GM21528 (cell line): Measurements from ENCODE around the gene HOXA11.

Experiments used
- ATAC-seq: cut with Tn5 transposase; IDR thresholded peaks from one replicate; pipeline ENCODE4 v1.9.1; 2021; ENCODE audit warnings: mild to moderate bottlenecking, moderate library complexity; ENCODE audit not compliant: unreplicated experiment, low FRiP score

HOXA11 gene

DNA sequence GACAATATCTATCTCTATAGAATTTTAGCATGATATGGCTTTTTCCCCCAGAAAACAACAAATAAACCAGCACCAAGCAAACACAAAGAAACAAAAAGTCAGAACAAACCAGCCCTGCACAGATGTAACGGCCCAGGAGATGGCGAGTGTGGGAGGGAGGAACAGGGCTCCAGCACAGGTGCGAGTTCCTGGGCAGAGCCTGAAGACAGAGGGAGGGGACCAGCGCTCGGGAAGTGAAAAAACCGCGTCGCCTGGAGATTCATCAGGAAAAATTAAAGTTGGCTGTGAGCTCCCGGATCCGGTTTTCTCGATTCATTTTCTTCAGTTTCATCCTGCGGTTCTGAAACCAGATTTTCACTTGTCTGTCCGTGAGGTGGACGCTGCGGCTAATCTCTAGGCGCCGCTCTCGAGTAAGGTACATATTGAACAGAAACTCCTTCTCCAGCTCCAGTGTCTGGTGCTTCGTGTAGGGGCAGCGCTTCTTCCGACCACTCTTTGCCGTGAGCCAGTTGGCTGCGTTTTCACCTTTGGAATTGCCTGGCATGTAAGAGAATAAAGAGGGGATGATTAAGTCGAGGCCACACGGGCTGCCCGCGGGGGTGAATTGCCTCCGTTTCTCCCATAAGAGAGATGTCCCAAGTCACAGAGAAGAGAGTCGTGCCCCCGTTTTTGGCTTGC is 13.3 kb downstream of the HOXA11 start:
- no peak for ATAC-seq

DNA sequence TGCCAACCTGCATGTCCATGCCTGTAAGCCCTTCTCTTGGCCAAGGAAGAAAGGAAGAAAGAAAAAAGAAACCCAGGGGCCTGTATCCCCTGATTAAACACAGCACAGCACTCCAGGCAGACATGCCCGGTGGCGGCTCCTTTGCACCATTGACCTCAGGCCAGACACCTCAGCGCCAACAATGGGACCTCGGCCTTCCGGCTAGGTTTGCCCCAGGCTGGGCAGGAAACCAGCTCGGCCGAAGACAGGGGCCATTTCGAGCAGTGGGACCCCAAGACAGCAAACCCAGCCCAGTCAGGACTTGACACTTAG is 13.8 kb downstream of the HOXA11 start:
- ATAC-seq: no peak

DNA sequence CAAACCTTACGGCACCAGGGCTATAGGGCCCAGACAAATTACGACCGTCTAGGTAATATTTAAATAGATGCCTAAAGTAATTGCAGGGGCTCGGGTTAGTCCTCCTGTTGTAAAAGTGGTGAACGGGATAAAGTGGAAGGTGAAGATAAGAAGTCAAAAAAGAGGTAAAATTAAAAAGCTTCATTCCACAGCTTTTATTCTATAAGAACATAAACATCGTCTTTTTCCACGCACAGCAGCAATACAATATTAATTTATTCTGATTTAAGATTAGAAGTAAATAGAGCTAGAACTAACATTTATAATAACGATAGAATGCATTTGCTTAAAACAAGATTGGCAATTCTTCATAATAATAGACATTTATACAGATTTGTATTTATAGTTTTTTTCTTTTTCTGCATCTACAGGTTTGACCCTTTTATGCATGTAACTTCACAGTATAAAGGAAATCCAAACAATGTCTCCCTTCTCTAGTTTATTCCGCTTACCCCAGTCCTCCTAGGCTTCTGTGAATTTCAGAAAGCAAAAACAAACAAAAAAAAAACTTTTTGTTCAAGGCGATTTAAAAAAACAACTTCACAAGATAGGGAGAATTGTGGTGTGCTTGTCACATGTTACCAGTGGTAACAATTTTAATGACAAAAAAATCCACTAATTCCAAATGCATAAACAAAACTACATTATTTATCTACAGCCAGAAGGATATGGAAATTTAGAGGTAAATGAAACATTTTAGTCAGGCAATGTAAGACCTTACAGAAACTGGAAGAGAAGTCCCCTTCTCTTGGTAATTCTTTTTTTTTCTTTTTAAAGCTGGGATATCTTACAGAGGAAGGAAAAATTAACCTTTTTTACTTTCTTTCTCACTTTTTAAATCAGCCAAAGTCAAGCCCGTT is 14.4 kb downstream of the HOXA11 start:
- ATAC-seq: no peak

DNA sequence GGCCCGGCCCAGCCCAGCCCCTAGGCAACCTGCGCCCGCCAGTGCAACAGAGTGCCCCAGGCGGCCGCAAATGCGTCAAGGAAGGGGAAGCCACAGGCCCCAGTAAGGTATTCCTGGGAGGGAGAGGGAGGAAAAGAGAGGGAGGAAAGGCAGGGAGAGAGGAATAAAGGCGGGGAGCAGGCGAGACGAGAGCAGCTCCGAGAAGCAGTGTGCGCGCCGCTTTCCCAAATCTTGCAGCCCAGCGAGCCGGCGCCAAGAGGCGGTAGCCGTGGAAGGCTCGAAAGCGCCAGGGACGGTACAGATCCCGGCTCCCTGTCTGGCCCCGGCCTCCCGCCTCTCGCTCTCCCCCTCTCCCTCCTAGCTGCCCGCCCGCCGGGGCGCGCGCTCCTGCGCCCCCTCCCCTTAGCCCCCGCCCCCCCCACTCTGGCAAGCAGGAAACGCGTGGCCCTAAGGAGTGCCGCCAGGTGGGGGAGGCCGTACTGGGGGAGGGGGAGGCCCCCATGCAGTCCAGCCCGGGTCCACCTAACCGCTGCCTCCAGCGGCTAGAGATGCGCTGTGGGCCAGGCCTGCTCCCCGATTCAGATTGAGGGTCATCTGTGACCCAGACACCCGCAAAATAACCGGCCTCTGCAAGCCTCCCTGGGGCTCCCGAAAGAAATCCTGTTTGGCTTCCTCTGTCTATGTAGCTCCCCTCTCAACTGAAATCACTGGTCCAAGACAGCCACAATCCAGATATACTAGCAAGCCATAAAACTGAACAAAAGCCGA is 15.2 kb downstream of the HOXA11 start:
- no peak for ATAC-seq

DNA sequence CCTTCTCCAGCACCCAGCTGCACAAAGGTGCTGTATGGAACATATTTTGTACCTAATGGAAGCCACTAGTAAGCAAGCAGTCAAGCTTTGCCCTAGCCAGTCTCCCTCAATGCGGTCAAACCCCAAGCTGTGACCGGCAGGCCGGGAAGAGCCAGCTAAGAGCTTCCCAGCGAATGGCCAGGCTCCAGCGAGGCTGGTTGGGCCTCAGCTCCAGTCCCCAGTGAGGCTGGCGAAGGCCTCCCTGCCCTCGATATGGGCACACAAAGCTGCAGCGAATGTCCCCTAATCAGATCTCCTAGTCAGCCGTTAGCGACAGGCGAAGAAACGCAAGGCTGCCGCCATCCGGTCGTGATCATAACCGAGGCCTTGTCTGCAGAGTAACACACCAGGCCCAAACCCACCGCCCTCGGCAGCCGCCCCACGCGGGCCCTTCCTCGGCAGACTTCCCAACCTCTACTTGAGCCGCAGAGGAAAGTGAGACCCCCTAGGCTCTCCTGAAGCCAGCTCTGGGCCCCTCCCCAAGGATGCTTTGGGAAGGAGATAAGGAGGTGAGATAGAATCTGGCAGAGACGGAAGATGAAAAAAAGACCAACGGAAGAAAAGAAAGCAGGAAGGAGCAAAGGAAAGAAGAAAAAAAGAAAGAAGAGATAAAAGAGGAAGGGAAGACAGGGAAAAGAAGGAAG is 16.6 kb downstream of the HOXA11 start:
- ATAC-seq: no peak

DNA sequence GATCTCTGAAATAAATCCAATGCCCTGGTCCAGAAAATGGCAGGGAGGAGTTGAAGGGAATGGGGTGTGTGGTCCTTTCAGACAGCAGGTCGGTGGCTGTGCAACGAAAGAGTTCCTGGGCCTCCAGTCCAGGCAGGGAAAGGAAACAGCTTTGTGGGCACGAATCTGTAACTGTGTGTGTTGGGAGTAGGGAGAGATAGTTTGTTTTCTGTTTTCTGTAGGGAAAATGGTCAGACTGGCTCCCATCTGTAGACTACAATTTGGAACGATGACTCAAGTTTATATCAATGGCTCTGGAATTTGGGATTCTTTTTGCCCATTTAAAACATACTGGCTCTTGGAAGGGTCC is 17.1 kb downstream of the HOXA11 start:
- no peak for ATAC-seq

DNA sequence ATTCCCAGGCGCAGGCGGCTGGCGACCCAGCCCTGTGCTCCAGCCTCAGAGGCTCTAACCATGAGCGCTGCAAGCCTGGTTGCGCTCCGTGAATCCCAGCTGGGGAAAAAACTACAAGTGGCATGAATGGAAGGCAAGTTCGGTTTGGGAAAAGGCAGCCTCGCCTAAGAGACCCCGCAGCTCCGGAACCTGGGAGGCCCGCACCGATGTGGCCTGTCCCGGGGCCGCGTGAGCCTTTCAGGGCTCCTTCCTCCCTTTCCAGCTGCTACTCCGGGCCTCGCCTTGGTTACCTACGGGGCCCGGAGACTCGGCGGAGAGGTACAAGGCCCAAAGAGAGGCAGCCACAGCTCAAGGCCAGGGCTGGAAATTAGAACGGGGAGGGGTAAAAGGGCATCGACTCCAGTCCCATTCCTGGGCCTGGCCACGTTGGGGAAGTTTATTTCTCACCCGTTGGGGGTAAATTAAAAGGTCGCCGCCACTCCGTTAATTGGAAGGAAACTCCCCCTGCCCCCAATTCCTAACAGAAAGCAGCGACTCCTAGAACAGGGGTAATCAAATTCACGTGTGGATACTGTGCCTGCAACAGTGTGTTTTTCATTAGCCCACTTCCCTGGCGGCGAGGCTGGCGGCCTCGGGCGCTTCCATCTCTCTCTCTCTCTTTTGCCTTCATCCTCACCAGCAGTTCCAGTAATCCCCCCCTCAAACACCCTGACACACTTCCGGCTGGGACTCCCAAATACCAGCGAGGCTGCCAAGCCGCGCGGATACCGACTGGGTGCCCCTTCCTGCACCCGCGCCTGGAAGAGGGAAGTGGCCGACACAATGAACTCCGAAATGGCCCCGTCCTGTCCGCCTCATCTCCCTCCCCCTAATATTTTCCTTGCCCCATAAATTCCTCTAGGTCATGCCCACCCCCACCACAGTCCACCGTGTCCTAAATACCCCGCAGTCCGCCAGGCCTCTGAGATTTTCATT is 18.2 kb downstream of the HOXA11 start:
- ATAC-seq: no peak

DNA sequence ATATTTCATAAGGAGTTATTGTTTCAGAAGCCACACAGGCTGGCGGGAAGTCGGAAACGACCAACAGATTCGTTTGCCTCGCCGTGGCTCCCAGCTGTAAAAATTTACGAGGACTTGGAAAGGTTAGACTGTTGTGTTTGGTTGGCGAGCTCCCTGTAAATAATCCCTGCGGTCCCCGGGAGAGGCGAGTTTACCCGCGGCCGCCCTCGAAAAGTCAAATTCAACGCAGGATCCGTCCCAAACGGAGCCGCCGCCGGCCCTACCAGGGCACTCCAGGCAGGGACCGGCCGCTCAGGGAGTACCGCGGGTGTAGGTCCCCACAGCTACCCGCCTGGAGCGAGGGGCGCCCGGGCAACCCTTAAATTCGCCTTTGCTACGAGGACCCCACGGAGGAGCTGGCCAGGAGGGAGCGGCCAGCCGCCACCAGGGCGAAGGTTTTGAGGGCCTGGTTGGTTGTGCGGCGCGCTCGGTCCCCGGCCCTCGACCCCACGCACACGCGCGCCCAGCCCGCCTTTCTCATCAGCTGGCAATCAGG is 19.0 kb downstream of the HOXA11 start:
- no peak for ATAC-seq

DNA sequence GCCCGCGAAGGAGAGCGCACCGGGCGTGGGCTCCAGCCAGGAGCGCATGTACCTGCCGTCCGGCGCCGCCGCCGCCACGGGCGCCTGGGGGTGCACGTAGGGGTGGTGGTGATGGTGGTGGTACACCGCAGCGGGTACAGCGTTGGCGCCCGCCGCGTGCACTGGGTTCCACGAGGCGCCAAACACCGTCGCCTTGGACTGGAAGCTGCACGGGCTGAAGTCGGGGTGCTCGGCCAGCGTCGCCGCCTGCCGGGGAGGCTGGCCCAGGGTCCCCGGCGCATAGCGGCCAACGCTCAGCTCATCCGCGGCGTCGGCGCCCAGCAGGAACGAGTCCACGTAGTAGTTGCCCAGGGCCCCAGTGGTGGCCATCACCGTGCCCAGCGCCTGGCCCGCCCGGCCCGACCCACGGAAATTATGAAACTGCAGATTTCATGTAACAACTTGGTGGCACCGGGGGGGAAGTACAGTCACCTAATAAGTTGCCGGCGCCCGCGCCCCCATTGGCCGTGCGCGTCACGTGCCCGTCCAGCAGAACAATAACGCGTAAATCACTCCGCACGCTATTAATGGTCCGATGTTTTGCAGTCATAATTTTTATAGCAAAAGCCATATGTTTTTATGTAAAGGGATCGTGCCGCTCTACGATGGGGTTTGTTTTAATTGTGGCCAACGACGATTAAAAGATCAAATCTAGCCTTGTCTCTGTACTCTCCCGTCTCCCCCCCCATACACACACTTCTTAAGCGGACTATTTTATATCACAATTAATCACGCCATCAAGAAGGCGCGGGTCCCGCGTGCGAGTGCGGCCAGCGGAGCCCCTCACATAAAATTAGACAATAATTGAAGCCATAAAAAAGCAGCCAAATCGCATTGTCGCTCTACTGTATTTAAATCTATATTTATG is 19.7 kb downstream of the HOXA11 start, which contains the start of gene HOXA9:
Gene HOXA9, minus strand, starts transcription at position 449 of the 907 bp plus-strand sequence. Its CDS starts 80 bp downstream, at position 369.
- ATAC-seq: no peak

DNA sequence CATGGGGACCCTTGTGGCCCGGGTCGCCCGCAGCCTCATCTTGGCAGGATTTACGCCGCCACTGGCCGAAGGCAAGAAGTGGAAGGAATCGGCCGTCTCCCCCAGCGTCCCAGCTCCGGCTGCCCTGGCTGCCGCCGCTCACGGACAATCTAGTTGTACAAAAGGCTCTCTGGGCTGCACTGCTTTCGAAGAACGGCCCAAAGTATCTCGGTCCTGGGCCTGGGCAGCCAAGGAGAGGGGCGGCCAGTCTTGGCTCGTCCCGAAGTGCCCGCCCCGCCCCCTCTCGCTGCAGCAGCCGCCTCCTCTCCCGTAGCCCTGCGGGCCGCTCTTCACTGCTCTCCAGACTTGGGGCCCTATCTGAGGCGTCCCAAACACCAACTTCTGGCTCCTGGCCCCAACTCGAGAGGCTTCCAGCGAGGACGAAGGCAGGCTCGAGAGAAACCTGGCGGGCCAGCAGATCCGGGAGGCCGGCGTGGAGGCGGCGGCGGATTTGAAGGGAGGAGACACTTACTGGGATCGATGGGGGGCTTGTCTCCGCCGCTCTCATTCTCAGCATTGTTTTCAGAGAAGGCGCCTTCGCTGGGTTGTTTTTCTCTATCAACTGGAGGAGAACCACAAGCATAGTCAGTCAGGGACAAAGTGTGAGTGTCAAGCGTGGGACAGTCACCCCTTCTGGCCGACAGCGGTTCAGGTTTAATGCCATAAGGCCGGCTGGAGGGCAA is 20.5 kb downstream of the HOXA11 start:
- no peak for ATAC-seq

DNA sequence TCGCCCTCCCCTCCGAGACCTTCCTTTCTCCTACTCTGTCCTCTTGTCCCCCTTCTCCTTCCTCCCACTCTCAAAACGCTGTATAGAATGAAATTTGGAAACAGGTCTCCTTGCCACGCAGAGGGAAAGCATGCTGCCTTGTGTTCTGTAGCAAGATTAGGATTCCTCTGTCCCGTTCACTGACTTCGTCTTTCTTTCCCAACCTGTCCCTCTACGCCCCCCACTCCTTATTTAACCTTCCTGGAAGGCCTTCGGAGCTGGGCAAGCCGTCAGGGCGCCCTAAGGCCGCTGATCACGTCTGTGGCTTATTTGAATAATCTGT is 21.0 kb downstream of the HOXA11 start:
- no peak for ATAC-seq

DNA sequence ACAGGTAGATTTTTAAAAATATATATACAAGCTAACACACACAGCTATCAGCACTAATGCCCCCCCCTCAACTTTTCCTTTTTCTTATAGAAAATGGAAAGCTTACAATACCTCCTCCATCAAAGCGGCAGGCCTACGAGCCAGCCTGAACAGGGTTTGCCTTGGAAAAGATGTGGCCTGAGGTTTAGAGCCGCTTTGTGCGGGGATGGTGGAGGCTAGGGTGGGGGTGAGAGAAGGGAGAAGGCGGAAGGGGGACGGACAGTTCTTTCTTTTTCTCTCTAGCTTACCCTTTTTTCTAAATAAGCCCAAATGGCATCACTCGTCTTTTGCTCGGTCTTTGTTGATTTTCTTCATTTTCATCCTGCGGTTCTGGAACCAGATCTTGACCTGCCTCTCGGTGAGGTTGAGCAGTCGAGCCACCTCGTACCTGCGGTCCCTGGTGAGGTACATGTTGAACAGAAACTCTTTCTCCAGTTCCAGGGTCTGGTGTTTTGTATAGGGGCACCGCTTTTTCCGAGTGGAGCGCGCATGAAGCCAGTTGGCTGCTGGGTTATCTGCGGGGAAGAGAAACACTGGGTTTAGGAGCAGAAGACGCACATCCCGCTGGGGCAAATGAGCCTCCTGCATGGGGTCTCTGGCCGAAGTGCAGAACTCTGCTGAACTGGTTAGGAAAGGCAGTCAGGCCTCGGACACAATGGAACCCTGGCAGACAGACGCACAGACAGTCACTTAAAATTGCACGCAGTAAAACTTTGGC is 21.6 kb downstream of the HOXA11 start:
- ATAC-seq: no peak

DNA sequence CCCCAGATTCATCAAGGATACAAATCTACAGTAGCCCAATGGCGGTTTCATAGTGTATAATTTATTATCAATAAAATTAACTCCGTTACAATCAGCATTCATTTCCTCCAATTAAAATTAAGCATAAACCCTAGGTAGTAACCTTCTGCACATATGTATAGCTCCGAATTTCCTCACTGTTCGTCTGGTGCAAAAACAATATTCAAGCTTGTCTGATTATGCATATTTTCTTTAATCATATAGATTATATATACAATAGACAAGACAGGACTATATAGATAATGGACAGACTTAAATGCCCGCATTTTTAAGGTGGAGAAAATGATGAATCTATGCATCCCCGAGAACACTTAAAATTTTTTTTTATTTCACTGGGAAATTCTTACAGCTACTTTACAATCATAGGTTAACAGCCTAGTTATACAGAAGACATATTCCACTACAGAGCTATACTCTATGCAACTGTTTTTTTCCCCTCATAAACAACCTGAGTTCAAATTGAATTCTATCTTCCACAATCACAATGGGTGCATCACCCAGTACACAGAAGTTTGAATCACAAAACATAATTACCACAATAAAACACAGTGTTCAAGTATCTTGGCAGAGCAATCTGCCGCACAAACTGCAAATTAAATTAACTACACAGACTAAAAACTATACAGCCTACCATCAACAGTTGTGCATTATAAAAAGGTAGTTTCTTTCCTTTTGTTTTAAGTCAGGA is 22.3 kb downstream of the HOXA11 start:
- no peak for ATAC-seq

DNA sequence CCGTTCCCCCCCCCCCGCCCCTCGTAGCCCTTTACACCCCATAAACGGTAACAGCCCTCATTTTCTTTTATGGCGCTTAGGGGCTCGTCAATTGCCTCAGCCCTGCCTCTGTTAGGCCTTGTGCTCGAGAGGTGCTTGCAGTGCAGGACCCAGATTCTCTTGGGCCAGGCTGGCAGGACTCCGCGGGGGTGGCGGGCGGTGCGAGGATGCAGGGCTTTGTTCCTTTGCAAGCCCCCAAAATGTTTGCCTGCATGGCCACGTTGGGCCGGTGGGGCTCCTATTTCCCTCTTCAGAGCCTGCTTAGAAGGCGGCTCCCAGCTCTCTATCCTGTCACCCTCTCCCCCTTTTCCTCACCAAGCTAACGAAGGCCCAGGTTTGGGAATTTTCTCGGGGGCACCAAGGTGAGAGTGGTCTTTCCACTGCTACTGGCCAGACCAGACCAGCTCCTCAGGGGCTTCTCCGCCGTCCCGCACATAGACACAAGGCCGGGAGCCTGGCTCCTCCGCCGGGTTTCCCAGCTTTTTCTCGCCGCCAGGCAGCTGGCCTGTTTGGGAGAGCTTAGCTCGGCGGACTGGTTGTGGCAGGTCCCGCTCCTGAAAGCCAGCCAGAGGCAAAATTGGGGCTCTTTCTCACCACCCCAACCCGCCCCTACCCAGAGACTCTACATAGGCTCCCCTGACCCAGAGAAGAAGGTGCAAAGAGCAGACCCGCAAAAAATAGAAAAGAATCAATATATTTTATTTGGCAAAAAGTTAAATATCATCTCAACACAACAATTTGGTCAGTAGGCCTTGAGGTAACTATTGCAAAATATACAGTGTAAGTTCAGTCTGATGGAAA is 23.1 kb downstream of the HOXA11 start:
- ATAC-seq: no peak

DNA sequence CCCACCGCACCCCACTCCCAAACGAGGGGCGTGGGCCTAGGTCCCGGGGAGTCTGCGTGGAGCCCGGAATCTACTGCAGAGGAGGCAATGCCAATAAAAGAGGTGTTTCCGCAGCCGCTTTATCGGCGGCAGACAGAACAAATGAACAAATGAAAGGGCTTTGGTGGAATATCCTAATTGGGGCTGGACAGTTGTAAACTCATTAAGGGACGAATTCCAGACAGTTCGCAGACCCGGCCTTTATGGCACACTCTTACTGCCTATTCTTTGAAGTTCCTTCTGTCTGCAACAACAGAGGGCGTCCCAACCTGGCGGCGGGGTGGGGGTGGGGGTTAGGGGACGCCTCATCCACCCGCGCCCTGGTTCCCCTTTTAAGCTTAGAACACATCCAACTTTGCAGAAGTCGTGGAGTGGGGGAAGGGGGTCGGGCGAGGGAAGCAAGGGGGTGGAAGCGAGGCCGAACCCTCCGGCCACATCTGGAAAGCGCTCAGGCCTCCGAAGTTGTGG is 23.8 kb downstream of the HOXA11 start:
- no peak for ATAC-seq
